Measurements from ENCODE around the gene ULK1.

ULK1 gene

DNA sequence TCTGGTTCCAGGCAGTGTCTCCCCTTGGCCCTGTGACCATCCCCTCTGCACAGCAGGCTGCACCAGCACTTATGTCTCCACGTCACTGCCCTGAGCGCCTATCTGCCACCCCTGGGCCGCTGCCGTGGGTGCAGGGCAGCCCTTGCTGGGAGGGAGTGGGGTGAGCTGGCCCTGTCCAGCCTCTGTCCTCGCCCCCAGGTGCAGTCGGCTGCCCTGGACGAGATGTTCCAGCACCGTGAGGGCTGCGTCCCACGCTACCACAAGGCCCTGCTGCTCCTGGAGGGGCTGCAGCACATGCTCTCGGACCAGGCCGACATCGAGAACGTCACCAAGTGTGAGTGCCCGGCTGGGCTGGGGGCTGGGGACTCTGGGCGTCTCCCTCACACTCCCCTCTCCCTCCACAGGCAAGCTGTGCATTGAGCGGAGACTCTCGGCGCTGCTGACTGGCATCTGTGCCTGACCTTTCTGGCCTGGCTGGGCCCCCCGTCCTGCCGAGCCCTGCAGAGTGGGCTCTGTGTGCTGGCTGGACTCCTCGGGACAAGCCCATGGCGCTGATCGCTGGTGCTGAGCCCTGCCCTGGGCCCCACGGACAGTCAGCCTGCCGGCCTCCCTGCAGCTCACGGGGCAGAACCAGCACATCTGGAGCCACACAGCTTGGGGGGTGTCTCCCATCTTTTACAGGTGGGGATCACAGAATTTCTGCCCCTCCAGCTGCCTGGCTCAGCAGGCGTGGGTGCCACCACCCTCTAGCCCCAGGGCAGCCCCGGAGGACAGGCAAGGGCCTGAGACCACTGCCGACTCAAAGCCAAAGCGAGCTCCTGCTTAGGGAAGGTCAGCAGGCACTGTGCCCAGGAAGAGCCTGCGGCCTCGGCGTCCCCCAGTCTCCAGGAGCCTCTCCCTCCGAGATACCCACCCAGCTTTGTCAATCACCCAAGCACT is 26.7 kb downstream of the ULK1 start:
- DNase-seq (ENCODE audit: insufficient read length, low spot score): no peak
- FAIRE-seq: no peak
- TF ChIP-seq POLR2A (IDR thresholded peaks at IDR 0.05; ENCODE audit: low read depth, low read length): no peak

DNA sequence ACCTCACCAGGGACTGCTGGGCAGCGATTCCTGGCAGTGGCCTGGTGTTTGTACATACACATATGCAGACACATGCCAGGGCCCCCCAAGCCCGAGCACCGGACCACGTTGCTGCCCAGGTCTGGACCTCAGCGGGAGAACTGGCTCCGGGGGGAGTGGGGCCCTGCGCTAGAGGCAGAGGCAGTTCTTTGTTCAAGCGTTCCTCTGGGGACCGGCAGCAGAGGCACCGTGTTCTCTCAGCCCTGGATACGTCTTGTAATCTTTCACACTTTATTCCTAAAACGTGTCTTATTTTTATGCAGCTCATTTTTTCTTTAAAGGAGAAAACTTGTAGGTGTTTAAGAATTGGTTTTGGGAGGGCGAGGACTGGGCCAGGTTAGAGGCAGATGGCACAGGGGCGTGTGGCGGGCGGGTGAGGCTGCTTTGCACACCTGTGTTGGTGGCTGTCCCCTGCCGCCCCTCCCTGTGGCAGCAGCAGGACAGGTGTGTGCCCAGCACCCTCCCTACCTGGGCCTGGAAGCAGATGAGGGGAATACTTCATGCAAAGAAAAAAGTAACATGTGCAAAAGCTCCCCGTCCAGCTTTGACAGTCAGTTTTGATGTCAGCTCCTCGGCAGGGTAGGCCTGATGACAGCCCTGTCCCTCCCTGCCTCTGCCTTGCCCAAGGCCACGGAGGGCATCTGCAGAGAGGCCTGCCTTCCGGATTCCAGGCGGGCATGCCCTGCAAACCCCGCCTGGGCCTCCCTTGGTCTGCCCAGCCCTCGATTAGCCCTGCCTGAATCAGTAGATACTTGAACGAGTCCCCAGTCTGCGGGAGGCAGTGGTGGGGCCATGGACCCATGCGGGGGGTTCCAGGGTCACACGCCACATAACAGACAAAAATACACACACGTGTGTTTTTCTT is 27.7 kb downstream of the ULK1 start:
- no peak for DNase-seq (ENCODE audit: insufficient read length, low spot score)
- TF ChIP-seq POLR2A (IDR thresholded peaks at IDR 0.05; ENCODE audit: low read depth, low read length): no peak
- no peak for FAIRE-seq

DNA sequence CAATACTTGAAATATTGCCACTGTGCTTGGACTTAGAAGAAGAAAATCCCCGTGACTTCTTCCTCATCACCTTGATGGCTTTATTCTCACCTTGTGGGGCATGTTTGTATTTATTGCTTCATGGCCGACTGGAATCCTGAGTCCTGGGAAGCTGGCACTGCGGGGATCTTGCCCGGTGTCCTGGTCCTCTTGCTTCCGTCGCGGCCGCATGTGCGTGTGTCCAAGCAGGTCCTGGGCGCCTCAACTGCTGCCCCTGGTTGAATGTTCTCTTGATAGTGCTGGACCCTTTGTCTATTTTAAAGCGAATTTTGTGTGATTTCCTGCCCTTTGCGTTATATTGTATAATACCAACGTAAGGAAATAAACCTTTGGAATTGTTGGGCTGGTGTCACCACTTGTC is 28.4 kb downstream of the ULK1 start:
- FAIRE-seq (no peak), DNase-seq (ENCODE audit: insufficient read length, low spot score) (no peak)
- no peak for TF ChIP-seq POLR2A (IDR thresholded peaks at IDR 0.05; ENCODE audit: low read depth, low read length)

DNA sequence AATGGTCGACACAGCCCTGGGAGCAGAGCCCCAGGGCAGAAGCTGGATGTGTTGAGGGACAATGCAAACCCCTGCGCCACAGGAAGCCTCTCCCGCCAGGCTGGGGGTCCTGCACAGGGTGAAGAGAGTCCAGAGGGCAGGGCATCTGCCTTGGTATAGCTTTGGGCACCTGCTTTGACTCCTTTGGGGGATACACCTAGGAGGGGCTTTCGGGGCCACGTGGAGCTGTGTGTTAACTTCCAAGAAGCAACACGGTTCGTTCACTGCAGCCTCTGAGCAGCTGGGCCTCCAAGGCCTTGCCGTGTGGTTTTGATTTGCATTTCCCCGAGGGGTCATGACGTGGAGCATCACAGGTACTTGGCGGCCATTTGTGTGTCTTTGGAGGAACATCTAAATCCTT is 28.8 kb downstream of the ULK1 start:
- no peak for TF ChIP-seq POLR2A (IDR thresholded peaks at IDR 0.05; ENCODE audit: low read depth, low read length)
- FAIRE-seq: no peak
- no peak for DNase-seq (ENCODE audit: insufficient read length, low spot score)

DNA sequence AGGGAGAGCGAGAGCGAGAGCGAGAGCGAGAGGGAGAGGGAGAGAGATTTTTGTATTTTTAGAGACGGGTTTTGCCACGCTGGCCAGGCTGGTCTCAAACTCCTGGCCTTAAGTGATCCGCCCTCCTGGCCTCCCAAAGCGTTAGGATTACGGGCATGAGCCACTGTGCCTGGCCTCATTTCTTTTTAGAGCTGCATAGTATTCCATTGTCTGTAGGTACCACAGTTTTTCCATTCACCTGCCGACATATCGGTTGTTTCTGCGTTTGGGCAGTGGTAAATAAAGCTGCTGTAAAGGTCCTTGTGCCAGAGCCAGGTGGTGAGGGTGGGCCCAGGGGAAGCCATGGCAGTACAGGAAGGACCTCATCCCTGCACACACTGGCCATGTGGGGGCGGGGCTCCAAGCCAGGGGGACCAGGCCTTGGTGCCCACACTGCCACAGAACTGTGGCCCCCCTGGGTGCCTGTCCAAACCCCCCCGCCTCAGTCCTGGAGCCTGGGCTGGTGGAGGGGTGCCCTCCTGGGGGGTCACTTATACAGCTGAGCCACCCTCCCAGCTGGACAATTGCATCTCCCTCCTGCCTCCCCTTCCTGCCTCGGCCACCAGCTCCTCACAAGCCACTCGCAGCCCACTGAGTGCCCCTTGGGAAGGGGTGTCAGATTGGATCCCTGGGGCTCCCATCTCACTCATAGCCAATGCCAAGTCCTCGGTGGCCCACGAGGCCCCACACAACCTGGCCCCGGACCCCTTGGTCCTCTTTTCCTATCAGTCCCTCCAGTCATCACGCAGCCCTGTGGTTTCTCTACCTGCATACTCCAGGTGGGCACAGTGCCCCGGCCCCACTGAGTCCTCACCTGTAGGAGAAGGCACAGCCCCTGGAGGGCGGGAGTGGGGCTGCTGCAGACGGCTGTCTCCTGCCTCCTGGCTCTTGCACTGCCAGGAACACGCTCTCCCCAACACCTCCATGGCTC is 33.0 kb downstream of the ULK1 start:
- no peak for DNase-seq (ENCODE audit: insufficient read length, low spot score)
- no peak for FAIRE-seq
- no peak for TF ChIP-seq POLR2A (IDR thresholded peaks at IDR 0.05; ENCODE audit: low read depth, low read length)

DNA sequence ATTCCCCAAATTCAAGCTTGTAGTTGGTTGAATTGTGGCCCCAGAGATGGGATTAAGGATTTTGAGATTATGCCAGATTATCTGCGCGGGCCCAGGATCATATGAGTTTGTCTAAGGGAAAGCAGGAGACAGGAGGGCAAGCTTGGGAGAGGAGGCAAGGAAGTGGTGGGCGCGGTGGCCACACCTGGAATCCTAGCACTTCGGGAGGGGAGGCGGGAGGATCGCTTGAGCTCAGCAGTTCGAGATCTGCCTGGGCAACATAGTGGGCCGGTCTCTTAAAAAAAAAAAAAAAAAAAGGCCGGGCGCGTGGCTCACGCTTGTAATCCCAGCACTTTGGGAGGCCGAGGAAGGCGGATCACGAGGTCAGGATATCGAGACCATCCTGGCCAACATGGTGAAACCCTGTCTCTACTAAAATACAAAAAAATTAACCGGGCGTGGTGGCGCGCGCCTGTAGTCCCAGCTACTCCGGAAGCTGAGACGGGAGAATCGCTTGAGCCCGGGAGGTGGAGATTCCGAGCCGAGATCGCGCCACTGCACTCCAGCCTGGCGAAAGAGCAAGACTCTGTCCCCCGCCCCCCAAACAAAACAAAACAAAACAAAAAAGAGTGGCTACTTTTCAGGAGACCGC is 33.8 kb downstream of the ULK1 start:
- no peak for DNase-seq (ENCODE audit: insufficient read length, low spot score)
- no peak for TF ChIP-seq POLR2A (IDR thresholded peaks at IDR 0.05; ENCODE audit: low read depth, low read length)
- FAIRE-seq: no peak

DNA sequence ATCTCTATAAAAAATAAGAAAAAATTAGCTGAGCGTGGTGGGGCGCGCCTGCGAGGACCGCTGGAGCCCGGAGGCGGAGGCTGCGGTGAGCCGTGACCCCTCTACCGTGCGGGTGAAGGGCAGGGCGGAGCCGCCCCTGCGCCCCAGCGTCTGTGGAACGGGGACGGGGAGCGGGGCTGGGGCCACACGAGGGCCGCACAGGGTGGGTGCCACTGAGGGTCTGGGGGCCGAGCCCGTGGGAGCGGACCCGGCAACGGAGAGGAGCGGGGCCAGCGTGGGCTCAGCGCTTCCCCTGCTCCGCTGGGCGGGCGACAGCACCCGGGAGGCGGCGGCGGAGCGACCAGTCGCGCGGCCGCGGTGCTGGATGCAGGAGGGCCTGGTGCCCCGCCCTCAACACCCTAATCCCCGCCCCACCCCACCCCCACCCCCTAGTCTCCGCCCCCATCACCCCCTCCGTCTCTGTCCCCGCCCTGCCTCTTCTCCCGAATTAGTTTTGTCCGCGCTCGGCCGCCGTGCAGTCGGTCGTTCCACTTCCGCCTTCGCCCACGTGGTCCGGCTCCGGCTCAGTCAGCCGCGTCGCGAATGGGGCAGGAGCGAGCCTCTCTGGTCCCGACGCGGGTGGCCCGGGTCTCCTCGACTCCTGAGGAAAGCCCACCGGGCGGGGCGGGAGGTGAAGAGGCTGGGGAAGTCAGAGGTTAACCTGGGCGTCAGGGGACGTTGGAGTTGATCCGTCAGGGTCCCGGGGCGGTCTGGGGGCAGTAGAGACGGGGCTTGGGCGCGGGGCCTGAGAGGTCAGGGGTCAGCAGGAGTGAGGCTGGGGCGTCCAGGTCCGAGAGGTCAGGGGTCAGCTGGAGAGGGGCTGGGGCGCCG is 34.5 kb downstream of the ULK1 start, which contains the start of gene PUS1:
TSS of gene PUS1 (plus strand) at position 566 of the 870 bp plus-strand sequence. CDS start 447 bp downstream, outside the sequence.
- FAIRE-seq: no peak
- DNase-seq (ENCODE audit: insufficient read length, low spot score): peak; percentile 98
- peak; percentile 84 for TF ChIP-seq POLR2A (IDR thresholded peaks at IDR 0.05; ENCODE audit: low read depth, low read length)

DNA sequence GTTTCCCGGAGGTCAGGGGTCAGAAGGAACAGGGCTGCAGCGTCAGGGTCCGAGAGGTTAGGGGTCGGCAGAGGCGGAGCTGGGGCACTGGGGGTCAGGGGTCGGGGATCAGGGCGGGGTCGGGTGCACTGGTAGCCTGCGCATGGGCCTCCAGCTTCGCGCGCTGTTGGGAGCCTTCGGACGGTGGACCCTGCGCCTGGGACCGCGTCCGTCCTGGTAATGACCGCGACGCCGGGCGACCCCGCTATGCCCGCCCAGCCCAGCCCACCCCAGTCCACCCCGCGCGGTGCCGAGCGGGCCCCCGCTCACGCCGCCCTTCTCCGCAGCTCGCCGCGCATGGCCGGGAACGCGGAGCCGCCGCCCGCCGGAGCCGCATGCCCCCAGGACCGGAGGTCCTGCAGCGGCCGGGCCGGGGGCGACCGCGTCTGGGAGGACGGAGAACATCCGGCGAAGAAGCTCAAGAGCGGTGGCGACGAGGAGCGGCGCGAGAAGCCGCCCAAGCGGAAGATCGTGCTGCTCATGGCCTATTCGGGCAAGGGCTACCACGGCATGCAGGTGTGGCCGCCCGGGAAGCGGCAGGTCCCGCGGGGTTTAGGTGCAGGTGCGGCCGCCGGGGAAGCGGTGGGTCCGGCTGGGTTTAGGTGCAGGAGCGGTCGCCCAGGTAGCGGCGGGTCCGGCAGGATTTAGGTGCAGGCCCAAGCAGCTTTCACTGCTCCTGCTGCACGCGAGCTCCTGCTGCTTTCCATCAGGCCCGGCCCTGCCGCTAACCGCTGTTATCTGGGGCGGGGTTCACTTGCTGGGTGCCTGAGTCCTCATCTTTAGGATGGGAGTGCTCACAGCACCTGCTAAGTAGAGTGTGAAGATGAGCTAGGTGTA is 35.4 kb downstream of the ULK1 start:
- FAIRE-seq (no peak), DNase-seq (ENCODE audit: insufficient read length, low spot score) (no peak)
- no peak for TF ChIP-seq POLR2A (IDR thresholded peaks at IDR 0.05; ENCODE audit: low read depth, low read length)

DNA sequence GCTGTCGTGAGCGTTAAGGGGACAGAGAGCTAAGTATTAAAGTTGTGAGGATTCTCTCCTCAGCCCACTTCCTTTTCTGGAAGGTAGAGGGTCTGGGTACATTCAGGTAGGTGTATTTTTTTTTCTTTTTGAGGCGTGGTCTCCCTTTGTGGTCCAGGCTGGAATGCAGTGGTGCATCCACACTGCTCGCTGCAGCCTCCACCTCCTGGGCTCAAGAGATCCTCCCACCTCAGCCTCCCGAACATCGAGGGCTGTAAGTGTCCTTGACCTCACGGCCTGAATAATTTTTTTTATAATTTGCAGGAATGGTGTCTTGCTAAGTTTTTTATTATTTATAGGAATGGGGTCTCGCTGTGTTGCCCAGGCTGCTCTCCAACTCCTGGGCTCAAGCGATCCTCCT is 36.1 kb downstream of the ULK1 start:
- DNase-seq (ENCODE audit: insufficient read length, low spot score) (no peak), FAIRE-seq (no peak)
- no peak for TF ChIP-seq POLR2A (IDR thresholded peaks at IDR 0.05; ENCODE audit: low read depth, low read length)

DNA sequence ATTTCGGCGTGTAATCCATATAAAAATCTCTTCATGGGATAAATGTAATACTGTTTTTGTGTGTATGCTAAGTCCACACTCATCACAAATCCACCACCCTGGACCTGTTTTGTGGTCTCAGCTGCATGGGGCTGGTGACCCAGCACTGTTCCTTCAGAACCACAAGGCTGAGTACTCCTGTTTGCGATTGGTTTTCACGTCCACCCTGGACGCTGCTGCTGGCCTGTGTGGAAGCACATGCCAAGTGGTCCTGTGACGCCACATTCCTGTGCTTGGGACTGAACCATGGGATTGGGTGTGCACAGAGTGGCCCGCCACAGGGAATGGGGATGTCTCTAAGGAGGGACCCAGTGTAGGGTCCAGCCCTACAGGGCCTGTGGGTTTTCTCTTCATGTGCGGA is 39.0 kb downstream of the ULK1 start:
- no peak for DNase-seq (ENCODE audit: insufficient read length, low spot score)
- TF ChIP-seq POLR2A (IDR thresholded peaks at IDR 0.05; ENCODE audit: low read depth, low read length): no peak

DNA sequence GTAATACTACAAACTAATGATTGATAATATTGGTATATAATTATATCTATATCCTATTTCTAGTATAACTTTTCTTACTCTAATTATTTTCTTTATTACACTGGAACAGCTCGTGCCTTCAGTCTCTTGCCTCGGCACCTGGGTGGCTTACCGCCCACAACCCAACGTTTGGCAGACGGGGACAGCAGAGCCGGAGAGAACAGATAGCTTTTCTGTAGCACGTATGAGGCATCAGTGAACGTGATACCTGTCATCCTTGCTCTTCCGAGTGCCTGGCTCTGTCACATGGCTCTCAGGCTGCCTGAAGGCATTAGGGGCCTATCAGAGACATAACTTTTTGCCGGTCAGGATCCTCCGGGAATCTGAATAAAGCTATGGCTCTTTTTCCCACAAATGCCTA is 40.1 kb downstream of the ULK1 start:
- FAIRE-seq (no peak), DNase-seq (ENCODE audit: insufficient read length, low spot score) (no peak)
- no peak for TF ChIP-seq POLR2A (IDR thresholded peaks at IDR 0.05; ENCODE audit: low read depth, low read length)

More for the DNA sequence above, 39.0 kb downstream of the ULK1 start:
- FAIRE-seq: no peak
